Fibroblast of mammary gland (primary cell): ENCODE measurements around the gene TMUB2.

Source experiments
- DNase-seq: peaks from one replicate; pipeline ENCODE4 v3.0.0-alpha.2; 2010; ENCODE audit warnings: low read depth
- H3K4me3 ChIP-seq: 2 replicates; pipeline ENCODE4 v1.5.1; 2011; ENCODE audit warnings: low read depth, mild to moderate bottlenecking, low read length, moderate library complexity; ENCODE audit not compliant: control insufficient read depth
- TF ChIP-seq, protein P1 (sequence below): conservative IDR thresholded peaks from 2 replicates; pipeline ENCODE4 v1.5.1; 2011; ENCODE audit warnings: low read depth, low read length, inconsistent platforms; ENCODE audit not compliant: control insufficient read depth, insufficient read depth

The TMUB2 gene

DNA sequence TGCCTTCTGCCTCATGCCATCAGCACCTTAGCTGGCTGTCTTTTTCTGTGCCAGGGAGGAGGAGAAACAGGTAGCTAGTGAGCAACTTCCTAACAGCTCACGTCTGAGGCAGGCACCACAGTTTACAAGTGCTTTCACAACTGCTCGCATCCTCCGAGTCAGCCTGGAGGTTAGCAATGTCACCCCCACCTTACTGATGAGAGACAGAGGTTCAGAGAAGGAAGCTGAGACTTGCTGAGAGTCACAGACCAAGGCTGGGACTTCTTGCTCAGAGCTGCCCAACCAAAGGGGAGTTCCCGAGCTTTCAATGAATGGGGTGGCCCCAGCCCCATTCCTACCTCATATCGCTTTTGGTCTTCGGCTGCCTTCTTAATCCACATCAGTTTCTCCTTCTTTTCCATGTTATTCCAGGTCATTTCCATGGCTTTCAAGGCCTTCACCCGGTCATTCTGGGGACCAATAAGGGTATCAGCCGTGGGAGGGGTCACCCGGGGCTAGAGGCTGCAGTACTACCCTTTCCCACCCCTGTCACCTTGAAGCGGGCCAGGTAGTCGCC, 23.1 kb downstream of the TMUB2 start:
- DNase-seq = no peak
- no peak overlapping the region for H3K4me3 ChIP-seq
- TF ChIP-seq, protein P1, sequence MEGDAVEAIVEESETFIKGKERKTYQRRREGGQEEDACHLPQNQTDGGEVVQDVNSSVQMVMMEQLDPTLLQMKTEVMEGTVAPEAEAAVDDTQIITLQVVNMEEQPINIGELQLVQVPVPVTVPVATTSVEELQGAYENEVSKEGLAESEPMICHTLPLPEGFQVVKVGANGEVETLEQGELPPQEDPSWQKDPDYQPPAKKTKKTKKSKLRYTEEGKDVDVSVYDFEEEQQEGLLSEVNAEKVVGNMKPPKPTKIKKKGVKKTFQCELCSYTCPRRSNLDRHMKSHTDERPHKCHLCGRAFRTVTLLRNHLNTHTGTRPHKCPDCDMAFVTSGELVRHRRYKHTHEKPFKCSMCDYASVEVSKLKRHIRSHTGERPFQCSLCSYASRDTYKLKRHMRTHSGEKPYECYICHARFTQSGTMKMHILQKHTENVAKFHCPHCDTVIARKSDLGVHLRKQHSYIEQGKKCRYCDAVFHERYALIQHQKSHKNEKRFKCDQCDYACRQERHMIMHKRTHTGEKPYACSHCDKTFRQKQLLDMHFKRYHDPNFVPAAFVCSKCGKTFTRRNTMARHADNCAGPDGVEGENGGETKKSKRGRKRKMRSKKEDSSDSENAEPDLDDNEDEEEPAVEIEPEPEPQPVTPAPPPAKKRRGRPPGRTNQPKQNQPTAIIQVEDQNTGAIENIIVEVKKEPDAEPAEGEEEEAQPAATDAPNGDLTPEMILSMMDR = no peak

DNA sequence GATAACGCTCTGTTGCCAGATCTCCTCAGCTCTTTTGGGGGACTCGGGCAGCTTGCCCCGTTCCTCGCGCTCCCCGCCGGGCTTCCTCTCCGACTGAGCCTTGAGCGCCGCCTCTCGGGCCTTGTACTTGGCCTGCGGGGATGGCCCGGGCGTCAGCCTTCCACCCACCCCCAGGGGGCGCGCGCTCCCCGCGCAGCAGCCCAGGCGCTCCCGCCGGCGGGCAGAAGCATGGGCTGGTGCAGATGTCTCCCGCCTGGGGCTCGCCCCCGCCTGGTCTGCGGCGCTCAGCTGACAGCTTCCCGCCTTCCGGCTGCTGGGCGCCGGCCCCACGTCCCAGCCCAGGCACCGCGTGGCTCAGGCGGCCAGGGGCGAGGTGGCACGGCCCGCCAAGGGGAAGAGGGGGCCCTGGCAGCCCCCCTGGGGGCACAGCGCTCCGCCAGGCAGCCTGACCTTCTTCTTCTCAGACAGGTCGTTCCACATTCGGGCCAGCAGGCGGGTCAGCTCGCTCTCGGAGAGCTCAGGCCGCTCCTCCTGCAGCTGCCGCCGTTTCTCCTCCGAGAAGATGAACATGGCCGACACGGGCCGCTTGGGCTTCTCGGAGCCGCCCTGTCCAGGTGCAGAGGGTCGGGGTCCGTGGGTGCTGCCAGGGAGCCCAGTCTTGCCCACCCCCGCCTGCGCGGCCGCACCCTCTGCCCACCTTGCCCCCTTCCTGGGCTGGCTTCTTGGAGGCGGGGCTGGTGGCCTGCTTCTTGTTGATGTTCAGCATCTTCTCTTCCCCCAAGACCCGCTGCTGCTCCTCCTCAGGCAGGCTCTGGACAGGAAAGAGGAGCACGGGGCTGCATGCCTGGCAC, 23.8 kb downstream of the TMUB2 start:
- no peak overlapping the region for H3K4me3 ChIP-seq
- DNase-seq = peak; percentile 85
- TF ChIP-seq, protein P1 = peak; percentile 71

DNA sequence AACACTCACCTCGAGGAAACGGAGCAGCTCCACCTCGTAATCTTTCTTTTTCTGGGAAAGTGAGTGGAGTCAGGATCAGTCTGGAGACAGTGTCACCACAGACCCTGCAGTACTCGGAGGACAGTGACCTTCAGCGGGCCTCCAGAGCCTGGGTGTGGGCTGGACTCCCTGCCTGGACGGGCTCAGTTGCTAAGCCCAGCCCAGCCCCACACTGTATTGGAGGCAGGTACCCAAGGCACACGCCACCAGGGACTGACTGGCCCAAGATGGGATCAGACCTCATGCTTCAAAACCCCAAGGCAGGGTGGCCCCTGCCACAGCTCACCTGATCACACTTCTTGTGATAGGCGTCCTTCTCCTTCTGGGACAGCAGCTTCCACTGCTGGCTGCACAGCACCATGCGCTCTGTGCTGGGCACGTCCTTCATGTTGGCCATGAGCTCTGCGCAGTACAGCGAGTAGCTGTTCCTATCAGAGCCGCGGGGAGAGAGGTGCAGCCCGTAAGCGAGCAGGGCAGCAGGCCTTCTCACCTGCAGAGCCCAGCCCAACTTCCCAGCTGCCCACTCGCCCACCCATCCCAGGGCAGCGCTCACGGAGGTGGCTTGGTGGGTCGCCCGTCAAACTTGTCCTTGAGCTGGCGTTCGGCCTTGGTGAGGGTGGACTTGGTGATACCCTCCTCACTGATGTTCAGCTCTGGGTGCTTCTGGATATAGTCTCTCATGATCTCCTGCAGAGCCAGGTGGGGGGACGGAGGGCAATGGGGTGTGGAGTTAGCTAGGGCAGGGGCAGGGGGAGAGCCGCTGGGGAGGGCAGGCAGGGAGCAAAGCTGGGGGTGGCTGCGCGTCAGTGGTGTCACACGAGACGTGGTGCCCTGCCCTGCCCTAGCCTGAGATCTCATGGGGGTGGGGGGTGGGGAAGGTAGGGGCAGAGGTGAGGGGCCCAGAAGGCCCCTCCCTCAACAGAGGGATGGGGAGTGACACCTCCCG, 24.8 kb downstream of the TMUB2 start:
- no peak for DNase-seq
- no peak overlapping the region for H3K4me3 ChIP-seq
- TF ChIP-seq, protein P1 = no peak

DNA sequence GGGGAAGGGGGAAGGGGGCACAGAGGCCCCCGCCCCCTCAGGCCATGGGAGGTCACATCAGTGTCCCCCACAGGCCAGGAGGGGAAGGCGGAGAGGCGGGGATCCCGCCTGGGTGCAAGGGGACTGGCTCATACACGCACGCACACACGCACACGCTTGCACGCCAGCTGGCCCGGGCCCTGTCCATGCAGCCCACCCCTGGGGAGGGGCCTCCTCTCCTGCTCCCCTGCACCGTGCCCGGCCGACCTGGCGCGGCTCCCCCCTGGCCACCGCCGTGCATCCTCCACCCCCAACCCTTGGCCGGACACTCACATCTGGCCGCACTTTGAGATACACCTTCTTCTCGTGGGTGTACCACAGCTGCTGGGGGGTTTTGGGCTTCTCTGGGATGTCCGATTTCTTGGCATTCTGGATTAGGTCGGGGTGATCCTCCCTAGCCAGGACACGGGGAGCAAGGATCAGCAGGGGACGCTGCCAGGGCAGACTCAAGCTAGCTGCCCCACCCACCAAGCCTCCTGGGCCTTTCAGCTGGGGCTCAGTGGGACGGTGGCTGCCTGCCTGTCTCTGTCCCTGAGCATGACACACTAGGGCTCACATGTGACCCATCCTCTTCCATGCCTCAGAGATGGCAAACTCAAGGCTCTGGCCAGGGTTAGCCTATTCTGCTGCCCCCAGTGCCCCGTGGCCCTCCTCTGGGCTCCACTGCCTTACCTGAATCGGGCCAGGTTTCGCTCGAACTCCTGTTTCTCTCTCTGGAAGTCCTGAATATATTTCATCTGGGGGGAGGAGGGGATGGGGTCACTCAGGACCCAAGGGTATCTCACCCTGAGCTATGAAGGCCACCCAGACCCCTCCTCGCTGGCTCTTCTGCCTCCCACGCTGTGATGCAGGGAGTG, 26.0 kb downstream of the TMUB2 start:
- no peak for DNase-seq
- TF ChIP-seq, protein P1 = no peak
- no peak overlapping the region for H3K4me3 ChIP-seq

DNA sequence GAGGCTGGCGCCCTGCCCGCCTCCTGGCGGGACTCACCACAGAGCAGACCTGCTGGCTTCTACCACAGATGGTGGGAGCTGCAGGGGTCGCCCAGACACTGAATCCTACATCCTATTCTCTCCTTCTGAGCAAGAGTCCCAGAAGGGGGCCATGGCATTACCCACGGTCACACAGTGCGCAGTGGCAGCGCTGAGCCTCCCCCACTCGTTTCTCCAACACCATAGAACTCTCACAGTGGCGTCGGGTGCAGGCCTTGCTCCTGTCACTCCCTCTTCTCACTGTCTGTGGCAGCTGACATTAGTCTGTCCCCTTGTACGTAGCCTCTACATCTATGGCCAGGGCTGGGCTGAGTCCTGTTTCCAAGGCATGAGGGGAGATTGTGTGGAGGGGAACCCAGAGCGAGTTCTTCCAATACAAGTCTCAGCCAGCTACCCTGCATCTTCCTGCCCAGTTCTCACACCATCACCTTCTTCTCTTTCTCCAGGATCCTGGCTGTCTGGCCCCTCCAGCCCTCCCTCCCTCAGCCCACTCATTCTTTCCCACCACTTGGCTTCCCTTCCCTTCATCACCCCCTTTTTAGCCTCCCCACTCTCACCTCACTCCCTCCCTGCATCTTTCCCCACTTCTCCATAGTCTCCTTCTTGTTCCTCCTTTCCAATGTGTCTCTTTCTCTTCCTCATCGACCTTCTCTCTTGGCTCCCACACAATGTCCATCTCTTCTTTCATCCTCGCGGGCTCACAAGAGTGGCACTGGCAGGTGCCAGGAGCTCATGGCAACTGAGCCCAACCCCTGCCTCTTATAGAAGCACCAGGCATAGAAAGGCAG, 26.8 kb downstream of the TMUB2 start:
- no peak overlapping the region for H3K4me3 ChIP-seq
- DNase-seq = no peak
- TF ChIP-seq, protein P1 = no peak
